Thyroid gland (tissue), 4 donors: ENCODE data around the gene P2RX2.
"Not testable (repeated sequence)": the region's sequence is repeated elsewhere in the genome, so short reads cannot be mapped to it uniquely, and the experiment has no call there.

Source experiments
- CTCF ChIP-seq, 6 experiments: fragments of 200-600 bp in 3 of 6; fragments of 450-650 bp in 3 of 6; sonication (generic) in 3 of 6; IDR thresholded peaks; one replicate each; pipeline ENCODE4 v1.5.1; 2016 to 2019; ENCODE audit warnings: antibody characterized with exemption in 6 of 6, mild to moderate bottlenecking in 2 of 6, inconsistent platforms in 1 of 6, moderate library complexity in 1 of 6
- POLR2A ChIP-seq, 2 donors: fragments of 450-650 bp; IDR thresholded peaks; one replicate each; pipeline ENCODE4 v1.6.1; 2017; ENCODE audit warnings: antibody characterized with exemption in 2 of 2, mild to moderate bottlenecking in 2 of 2, moderate library complexity in 1 of 2

GRCh38 chr12:132599502-132599901 lies 19.1 kb upstream of the P2RX2 start:
- TF ChIP-seq CTCF, POLR2A (IDR thresholded peaks at IDR 0.05): not testable (repeated sequence)
